ENCODE results near the gene AGMAT. TPM values are rescaled to one million over a fixed set of nuclear protein-coding genes. Genes with fewer than 3 reads are reported as not detected.

The AGMAT gene
- polyA plus RNA-seq, 1 experiment, result 0.74 TPM

DNA sequence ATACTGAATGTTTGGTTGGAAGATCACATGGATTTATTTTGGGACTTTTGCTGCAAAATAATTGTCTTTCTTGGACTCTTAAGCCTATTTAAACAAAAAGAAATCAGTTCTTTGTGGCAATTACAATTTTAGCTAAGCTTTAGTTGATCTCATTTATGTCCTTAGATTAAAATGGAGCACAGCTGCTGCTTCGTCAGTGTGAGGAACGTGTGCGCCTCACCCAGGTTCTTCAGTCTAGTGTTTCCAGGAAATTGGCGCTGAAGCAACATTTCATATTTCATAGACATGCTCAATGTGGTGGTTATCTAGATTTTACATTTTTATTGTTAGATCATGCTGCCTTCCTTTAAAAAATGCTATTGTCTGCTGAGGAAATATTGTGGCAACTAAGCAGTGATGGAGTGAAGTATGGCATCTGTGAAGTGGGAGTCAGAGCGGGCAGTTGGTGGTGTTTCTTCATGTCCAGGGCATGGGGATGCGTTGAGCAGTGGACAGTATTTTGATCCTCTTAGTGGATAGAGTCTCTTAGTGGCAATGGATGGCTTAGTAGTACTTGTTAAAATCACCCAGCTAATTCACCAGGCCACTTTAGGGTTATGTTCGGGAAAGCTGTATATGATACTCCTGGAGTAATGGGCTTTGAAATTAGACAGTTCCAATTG lies 38.0 kb upstream of the AGMAT start:
- POLR2A ChIA-PET, result interaction anchor here (0.5 to 1.0 kb wide), 2 partner anchors 10 to 43 kb away, joined by 3 to 5 read pairs; no protein-coding TSS in a partner anchor
- Histone ChIP-seq H3K27ac (ENCODE audit: low read depth, low read length) (no peak overlapping the region), H3K27me3 (ENCODE audit: control insufficient read depth, insufficient read depth, low read length) (no peaks in the 10 kb centered on the region), H3K9me3 (ENCODE audit: control insufficient read depth, insufficient read depth, low read length) (no peaks in the 10 kb centered on the region; the same call in 1 of the 2 replicates), H3K4me3 (ENCODE audit: low read depth, low read length) (no peak overlapping the region)
- TF ChIP-seq, protein P1, sequence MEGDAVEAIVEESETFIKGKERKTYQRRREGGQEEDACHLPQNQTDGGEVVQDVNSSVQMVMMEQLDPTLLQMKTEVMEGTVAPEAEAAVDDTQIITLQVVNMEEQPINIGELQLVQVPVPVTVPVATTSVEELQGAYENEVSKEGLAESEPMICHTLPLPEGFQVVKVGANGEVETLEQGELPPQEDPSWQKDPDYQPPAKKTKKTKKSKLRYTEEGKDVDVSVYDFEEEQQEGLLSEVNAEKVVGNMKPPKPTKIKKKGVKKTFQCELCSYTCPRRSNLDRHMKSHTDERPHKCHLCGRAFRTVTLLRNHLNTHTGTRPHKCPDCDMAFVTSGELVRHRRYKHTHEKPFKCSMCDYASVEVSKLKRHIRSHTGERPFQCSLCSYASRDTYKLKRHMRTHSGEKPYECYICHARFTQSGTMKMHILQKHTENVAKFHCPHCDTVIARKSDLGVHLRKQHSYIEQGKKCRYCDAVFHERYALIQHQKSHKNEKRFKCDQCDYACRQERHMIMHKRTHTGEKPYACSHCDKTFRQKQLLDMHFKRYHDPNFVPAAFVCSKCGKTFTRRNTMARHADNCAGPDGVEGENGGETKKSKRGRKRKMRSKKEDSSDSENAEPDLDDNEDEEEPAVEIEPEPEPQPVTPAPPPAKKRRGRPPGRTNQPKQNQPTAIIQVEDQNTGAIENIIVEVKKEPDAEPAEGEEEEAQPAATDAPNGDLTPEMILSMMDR (IDR thresholded peaks at IDR 0.05; ENCODE audit: low read depth, low read length), result no peak
- CTCF ChIA-PET, result interaction anchor here (0.6 kb wide), 1 partner anchor 11 kb away, joined by 4 read pairs; no protein-coding TSS in a partner anchor
- no peak for DNase-seq (ENCODE audit: low read depth, low spot score)

DNA sequence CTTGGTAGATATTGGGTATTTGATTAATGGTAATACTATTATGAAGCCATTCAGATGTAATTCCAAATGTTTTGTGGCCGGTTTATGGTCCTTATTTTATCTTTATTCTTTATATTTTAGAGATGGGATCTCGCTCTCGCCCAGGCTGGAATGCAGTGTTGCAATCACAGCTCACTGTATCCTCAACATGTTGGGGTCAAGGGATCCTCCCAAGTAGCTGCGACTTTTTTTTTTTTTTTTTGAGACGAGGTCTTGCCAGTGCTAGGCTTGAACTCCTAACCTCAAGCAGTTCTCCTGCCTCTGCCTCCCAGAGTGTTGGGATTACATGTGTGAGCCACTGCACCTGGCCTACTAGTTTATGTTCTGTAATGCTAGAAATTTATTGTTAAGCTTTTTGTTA lies 37.1 kb upstream of the AGMAT start:
- H3K27ac ChIP-seq (ENCODE audit: low read depth, low read length), result no peak overlapping the region
- no peaks in the 10 kb centered on the region; the same call in 1 of the 2 replicates for H3K9me3 ChIP-seq (ENCODE audit: control insufficient read depth, insufficient read depth, low read length)
- ChIA-PET CTCF (interaction anchor here (0.6 kb wide), 1 partner anchor 10 kb away, joined by 4 read pairs; no protein-coding TSS in a partner anchor), POLR2A (interaction anchor here (0.5 to 1.0 kb wide), 4 partner anchors 11 to 92 kb away, joined by 3 to 7 read pairs (median 4); no protein-coding TSS in a partner anchor)
- DNase-seq (ENCODE audit: low read depth, low spot score), result no peak
- no peak overlapping the region for H3K4me3 ChIP-seq (ENCODE audit: low read depth, low read length)
- TF ChIP-seq, protein P1 (IDR thresholded peaks at IDR 0.05; ENCODE audit: low read depth, low read length), result no peak
- H3K27me3 ChIP-seq (ENCODE audit: control insufficient read depth, insufficient read depth, low read length), result no peaks in the 10 kb centered on the region

DNA sequence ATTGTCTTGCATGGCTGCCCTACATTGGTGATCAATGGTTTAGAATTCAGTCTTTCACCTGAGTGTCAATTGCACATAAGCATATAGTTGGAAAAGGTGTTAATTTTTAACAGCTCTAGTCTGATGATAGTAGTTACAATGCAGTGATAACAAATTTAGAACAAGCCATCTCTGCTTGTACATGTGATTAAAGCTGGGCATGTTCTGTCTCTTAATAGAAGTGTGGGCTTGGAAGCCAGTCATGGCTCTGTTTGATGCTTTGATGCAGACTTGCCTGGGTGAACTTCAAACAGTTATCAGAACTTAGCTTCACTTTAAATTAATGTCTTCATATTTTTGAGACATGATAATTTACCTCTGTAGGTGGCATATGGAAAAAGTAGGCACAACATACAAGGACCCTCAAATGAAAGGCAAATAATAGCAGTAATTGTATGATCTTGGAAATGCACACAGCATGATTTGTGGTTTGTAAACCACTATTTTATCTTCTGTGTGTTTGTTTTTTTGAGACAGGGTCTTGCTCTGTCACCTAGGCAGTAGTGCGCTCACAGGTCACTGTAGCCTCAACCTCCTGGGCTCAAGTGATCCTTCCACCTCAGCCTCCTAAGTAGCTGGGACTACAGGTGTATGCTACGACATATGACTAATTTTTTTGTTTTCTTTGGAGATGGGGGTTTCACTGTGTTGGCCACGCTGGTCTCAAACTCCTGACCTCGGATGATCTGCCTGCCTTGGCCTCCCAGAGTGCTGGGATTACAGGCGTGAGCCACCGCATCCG lies 36.2 kb upstream of the AGMAT start:
- H3K27me3 ChIP-seq (ENCODE audit: control insufficient read depth, insufficient read depth, low read length), result no peaks in the 10 kb centered on the region
- ChIA-PET POLR2A (interaction anchor here (0.7 kb wide), 1 partner anchor 60 kb away, joined by 7 read pairs; no protein-coding TSS in a partner anchor), CTCF (no interaction called here)
- TF ChIP-seq, protein P1 (IDR thresholded peaks at IDR 0.05; ENCODE audit: low read depth, low read length), result no peak
- no peak overlapping the region for H3K4me3 ChIP-seq (ENCODE audit: low read depth, low read length)
- DNase-seq (ENCODE audit: low read depth, low spot score), result no peak
- no peaks in the 10 kb centered on the region; the same call in 1 of the 2 replicates for H3K9me3 ChIP-seq (ENCODE audit: control insufficient read depth, insufficient read depth, low read length)
- H3K27ac ChIP-seq (ENCODE audit: low read depth, low read length), result no peak overlapping the region

DNA sequence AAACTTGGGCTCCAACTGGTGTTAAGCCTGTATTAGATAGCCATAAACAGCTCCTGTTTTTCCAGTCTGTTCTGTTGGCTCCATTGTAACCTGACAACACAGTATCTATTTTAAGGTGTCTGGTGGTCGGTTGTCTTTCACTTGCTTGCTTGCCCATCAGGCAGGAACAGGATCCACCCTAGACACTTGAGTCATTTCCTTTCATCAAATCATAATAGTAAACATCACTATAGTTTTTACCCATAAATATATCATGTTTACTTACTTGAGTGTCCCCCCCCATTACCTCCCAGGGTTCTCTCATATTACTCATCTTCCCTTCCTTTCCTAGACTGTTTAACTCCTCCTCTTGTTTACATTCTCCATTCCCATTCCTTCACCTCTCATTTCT lies 35.3 kb upstream of the AGMAT start:
- CTCF ChIA-PET, result no interaction called here
- DNase-seq (ENCODE audit: low read depth, low spot score), result no peak
- H3K27ac ChIP-seq (ENCODE audit: low read depth, low read length), result peak overlapping the region; percentile 23
- no peak overlapping the region for H3K4me3 ChIP-seq (ENCODE audit: low read depth, low read length)
- no peaks in the 10 kb centered on the region for H3K27me3 ChIP-seq (ENCODE audit: control insufficient read depth, insufficient read depth, low read length)
- POLR2A ChIA-PET, result no interaction called here
- TF ChIP-seq, protein P1 (IDR thresholded peaks at IDR 0.05; ENCODE audit: low read depth, low read length), result no peak
- no peaks in the 10 kb centered on the region; the same call in 1 of the 2 replicates for H3K9me3 ChIP-seq (ENCODE audit: control insufficient read depth, insufficient read depth, low read length)
